ENCODE data around the gene VAV3. TPM values are rescaled to one million over a fixed set of nuclear protein-coding genes. Genes with fewer than 3 reads are reported as not detected.

VAV3 gene
- total and polyA plus RNA-seq, 9 of the 15 experiments (the other 6 are each of a cell fraction or from before 2014, with no cell fraction given) = not detected

- ATAC-seq (no peak), FAIRE-seq (no peak), DNase-seq (ENCODE audit: extremely low read depth in 1 of 4, low spot score in 3 of 4) (no peak)
- no peak overlapping the region for H3K27ac ChIP-seq (ENCODE audit: extremely low read depth, low read depth, low read length)
- H3K4me2 ChIP-seq (ENCODE audit: insufficient read depth, low read length) = no peak overlapping the region
- no peaks in the 10 kb centered on the region for H3K9me1 ChIP-seq (ENCODE audit: control insufficient read depth, insufficient read depth, low read length)
- H3K9ac ChIP-seq (ENCODE audit: insufficient read depth in 1 of 2, low read depth in 2 of 2, low read length in 2 of 2) = no peak overlapping the region
- no TSS peak for BruUV-seq (replicated peaks)
- no peaks in the 10 kb centered on the region for H4K20me1 ChIP-seq (replicated peaks; ENCODE audit: control insufficient read depth, insufficient read depth, low read length)
- ChIA-PET POLR2A (no interaction called here), CTCF (ENCODE audit: low intra/inter-chr PET ratio) (no interaction called here)
- H3K9me3 ChIP-seq (replicated peaks; ENCODE audit: control insufficient read depth, insufficient read depth, low read depth, low read length) = no peaks in the 10 kb centered on the region
- H3K36me3 ChIP-seq (ENCODE audit: control insufficient read depth, insufficient read depth, low read length) = no peaks in the 10 kb centered on the region
- WGBS (ENCODE audit: insufficient coverage, low coverage, missing lambda C conversion rate) = 5% methylated on average over 2 of the region's 2 CpGs
- intact Hi-C loops (cut with micrococcal nuclease) = no loop called here
- no peaks in the 10 kb centered on the region for H3K79me2 ChIP-seq (ENCODE audit: control insufficient read depth, insufficient read depth, low read length)
- no peak for TF ChIP-seq ZC3H8 (IDR thresholded peaks at IDR 0.05)
- no peak for TF ChIP-seq ILF3 (IDR thresholded peaks at IDR 0.05; ENCODE audit: borderline replicate concordance)
- no peak for TF ChIP-seq DLX4 (CRISPR knock-in tag; IDR thresholded peaks at IDR 0.05)
- TF ChIP-seq TCF7 (IDR thresholded peaks at IDR 0.05; ENCODE audit: borderline replicate concordance) = no peak
- no peak for TF ChIP-seq DDX20 (tag; IDR thresholded peaks at IDR 0.05; ENCODE audit: low read depth)
- TF ChIP-seq KLF13 (tag; IDR thresholded peaks at IDR 0.05; ENCODE audit: borderline replicate concordance, low read depth) = no peak
- TF ChIP-seq BACH1 (tag; IDR thresholded peaks at IDR 0.05) = no peak
- TF ChIP-seq ELF1 (tag; IDR thresholded peaks at IDR 0.05) = no peak
- TF ChIP-seq ATF6 (CRISPR knock-in tag; IDR thresholded peaks at IDR 0.05) = no peak
- no peak for TF ChIP-seq CBX3 (IDR thresholded peaks at IDR 0.05; ENCODE audit: borderline replicate concordance in 1 of 2, low read length in 2 of 2)
- TF ChIP-seq MLX (CRISPR knock-in tag; conservative IDR thresholded peaks at IDR 0.05) = no peak
- TF ChIP-seq TAF9B (IDR thresholded peaks at IDR 0.05; ENCODE audit: partially characterized antibody) = no peak
- no peak for TF ChIP-seq FOXA3 (CRISPR knock-in tag; conservative IDR thresholded peaks at IDR 0.05 in 1 of 2, IDR thresholded peaks at IDR 0.05 in 1 of 2)
- TF ChIP-seq ETV5 (CRISPR knock-in tag; IDR thresholded peaks at IDR 0.05; ENCODE audit: low read depth) = no peak
- TF ChIP-seq ARHGAP35 (IDR thresholded peaks at IDR 0.05; ENCODE audit: partially characterized antibody) = no peak
- no peak for TF ChIP-seq FOXA1 (IDR thresholded peaks at IDR 0.05; ENCODE audit: borderline replicate concordance)
- no peak for TF ChIP-seq EP400 (IDR thresholded peaks at IDR 0.05)
- TF ChIP-seq ZNF444 (CRISPR knock-in tag; IDR thresholded peaks at IDR 0.05) = no peak
- H2AFZ ChIP-seq (ENCODE audit: low read depth, low read length) = no peak overlapping the region
- H3K27me3 ChIP-seq (ENCODE audit: control insufficient read depth in 2 of 2, insufficient read depth in 2 of 2, low read length in 2 of 2) = no peaks in the 10 kb centered on the region
- H3K4me3 ChIP-seq = no peak overlapping the region
- in situ Hi-C loops (cut with MboI) = no loop called here
- no peaks in the 10 kb centered on the region for H3K4me1 ChIP-seq (replicated peaks in 1 of 2; ENCODE audit: control insufficient read depth in 2 of 2, insufficient read depth in 2 of 2, low read length in 2 of 2)
These were observed 341.5 kb downstream of the VAV3 start for GRCh38 chr1:107623431-107623830.
